Ovary (tissue), 9 donors: ENCODE measurements around the gene CUBN. TPM values are rescaled to one million over a fixed set of nuclear protein-coding genes. Genes with fewer than 3 reads are reported as not detected.

Experiments
- DNase-seq, 5 donors: peaks; one replicate each; pipeline ENCODE4 v3.0.0-alpha.2; 2019 to 2020
- H3K27ac ChIP-seq, 2 donors: fragments of 200-600 bp; one replicate each; pipeline versions ENCODE4 v1.5.1 to v1.8.0; 2019 to 2022
- H3K27me3 ChIP-seq: fragments of 200-600 bp; one replicate; pipeline ENCODE4 v1.8.0; 2022
- H3K36me3 ChIP-seq: fragments of 200-600 bp; sonication (generic); one replicate; pipeline ENCODE4 v1.5.1; 2019
- H3K4me1 ChIP-seq: one replicate; pipeline ENCODE4 v1.8.1; 2013; ENCODE audit warnings: mild to moderate bottlenecking, moderate library complexity; ENCODE audit not compliant: insufficient read depth
- H3K4me3 ChIP-seq: fragments of 200-600 bp; sonication (generic); one replicate; pipeline ENCODE4 v1.5.1; 2017
- H3K9me3 ChIP-seq, 2 donors: fragments of 200-600 bp in 1 of 2; sonication (generic) in 1 of 2; one replicate each; pipeline versions ENCODE4 v1.5.1 to v1.8.1; 2013 to 2019; ENCODE audit warnings: mild to moderate bottlenecking in 1 of 2, moderate library complexity in 1 of 2
- EP300 ChIP-seq: sonication (generic); formaldehyde crosslinking; IDR thresholded peaks from one replicate; pipeline ENCODE4 v1.6.1; 2017; ENCODE audit warnings: antibody characterized with exemption
- POLR2A ChIP-seq: fragments of 450-650 bp; IDR thresholded peaks from one replicate; pipeline ENCODE4 v1.6.1; 2017; ENCODE audit warnings: antibody characterized with exemption, mild to moderate bottlenecking, moderate library complexity
- WGBS, 3 donors: extraction: QIAGEN DNeasy Blood & Tissue Kit in 1 of 3; methylation state at CpG; one replicate each; pipeline versions ENCODE4 v1.1.5 to v1.1.7; 2013 to 2017; 5-methylcytosine and 5-hydroxymethylcytosine counted together
- intact Hi-C, 4 donors: fragments of 100-400 bp; cut with DNase I; formaldehyde crosslinking; loops; one replicate each; pipeline versions ENCODE4 v1.11.0 to v1.15.1; 2022 to 2023
- polyA plus RNA-seq, 2 donors: library from polyadenylated mRNA; stranded (reverse); fragments of 200-250 nt in 1 of 2; fragments of 350-450 nt in 1 of 2; fragmentation: Illumina TruSeq in 1 of 2; extraction: RNeasy Lipid Tissue Mini Kit (QIAGEN cat#74804) in 1 of 2; gene quantifications; one replicate each; pipeline ENCODE4 v1.2.3, GENCODE V29; 2013 to 2014
- total RNA-seq, 7 donors: library from RNA; depleted of rRNA in 2 of 7; stranded (reverse); fragments of >200 nt in 2 of 7; fragmentation: NEBNext Ultra II Directional in 3 of 7; extraction: Animal tissue kit (Norgen Biotek cat#: 25700) in 3 of 7; gene quantifications; one replicate each; pipeline versions ENCODE4 v1.1.0 to v1.2.4, GENCODE V29; 2016 to 2023
- TF ChIP-seq, protein P1 (sequence below), 3 donors: fragments of 450-650 bp in 2 of 3; fragments of 200-600 bp in 1 of 3; IDR thresholded peaks; one replicate each; pipeline versions ENCODE4 v1.5.1 to v1.8.0; 2016 to 2022; ENCODE audit warnings: antibody characterized with exemption in 3 of 3, mild to moderate bottlenecking in 1 of 3
- donor health status: DM: no; HTN: no; CAD: no; lungs with moderate emphysema.
- donor health status: DM: no; HTN: no; CAD: no.
- donor health status: Bipolar disorder and iron deficiency.
- donor health status: DM: yes; HTN: yes; CAD: no.
- donor health status: DM: no; HTN: no; CAD: no.
- donor health status: DM: yes; HTN: yes; CAD: no.

CUBN gene
- total and polyA plus RNA-seq, 9 donors, result 1.9 to 5.8 (median 4.0) TPM

DNA sequence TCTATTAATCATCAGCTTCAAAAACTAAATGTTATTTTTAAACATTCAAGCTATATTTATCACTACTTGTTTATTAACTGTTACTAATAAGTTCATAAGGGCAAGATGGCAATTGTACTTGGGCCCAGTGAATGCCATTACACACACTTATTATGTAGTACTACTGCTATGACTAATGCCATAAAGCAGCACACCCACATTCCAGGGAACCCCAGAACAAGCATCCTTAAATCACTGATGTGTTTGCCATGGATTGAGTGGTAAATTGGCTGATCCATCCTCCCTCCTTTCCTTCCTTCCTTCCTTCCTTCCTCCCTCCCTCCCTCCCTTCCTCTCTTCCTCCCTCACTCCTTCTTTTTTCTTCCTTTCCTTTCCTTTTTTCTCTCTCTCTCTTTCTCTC lies 275.0 kb downstream of the CUBN start:
- intact Hi-C loops, result no loop called here
- TF ChIP-seq, protein P1, sequence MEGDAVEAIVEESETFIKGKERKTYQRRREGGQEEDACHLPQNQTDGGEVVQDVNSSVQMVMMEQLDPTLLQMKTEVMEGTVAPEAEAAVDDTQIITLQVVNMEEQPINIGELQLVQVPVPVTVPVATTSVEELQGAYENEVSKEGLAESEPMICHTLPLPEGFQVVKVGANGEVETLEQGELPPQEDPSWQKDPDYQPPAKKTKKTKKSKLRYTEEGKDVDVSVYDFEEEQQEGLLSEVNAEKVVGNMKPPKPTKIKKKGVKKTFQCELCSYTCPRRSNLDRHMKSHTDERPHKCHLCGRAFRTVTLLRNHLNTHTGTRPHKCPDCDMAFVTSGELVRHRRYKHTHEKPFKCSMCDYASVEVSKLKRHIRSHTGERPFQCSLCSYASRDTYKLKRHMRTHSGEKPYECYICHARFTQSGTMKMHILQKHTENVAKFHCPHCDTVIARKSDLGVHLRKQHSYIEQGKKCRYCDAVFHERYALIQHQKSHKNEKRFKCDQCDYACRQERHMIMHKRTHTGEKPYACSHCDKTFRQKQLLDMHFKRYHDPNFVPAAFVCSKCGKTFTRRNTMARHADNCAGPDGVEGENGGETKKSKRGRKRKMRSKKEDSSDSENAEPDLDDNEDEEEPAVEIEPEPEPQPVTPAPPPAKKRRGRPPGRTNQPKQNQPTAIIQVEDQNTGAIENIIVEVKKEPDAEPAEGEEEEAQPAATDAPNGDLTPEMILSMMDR (IDR thresholded peaks at IDR 0.05), result no peak
- TF ChIP-seq EP300 (no peak), POLR2A (no peak)
- H3K9me3 ChIP-seq, result no peaks in the 10 kb centered on the region
- no peaks in the 10 kb centered on the region for H3K36me3 ChIP-seq
- no peak overlapping the region for H3K4me3 ChIP-seq
- H3K4me1 ChIP-seq, result no peaks in the 10 kb centered on the region
- H3K27me3 ChIP-seq, result no peaks in the 10 kb centered on the region
- no peak for DNase-seq
- no peak overlapping the region for H3K27ac ChIP-seq

- intact Hi-C loops, result no loop called here
- 92 to 94% (median 93%) methylated on average over 4 of the region's 4 CpGs for WGBS, 3 donors
- no peaks in the 10 kb centered on the region for H3K36me3 ChIP-seq
- no peaks in the 10 kb centered on the region for H3K4me1 ChIP-seq
- no peak overlapping the region for H3K27ac ChIP-seq
- H3K27me3 ChIP-seq, result no peaks in the 10 kb centered on the region
- no peaks in the 10 kb centered on the region for H3K9me3 ChIP-seq
- no peak overlapping the region for H3K4me3 ChIP-seq
- no peak for DNase-seq
- TF ChIP-seq, protein P1 (IDR thresholded peaks at IDR 0.05), result no peak
- no peak for TF ChIP-seq POLR2A
- no peak for TF ChIP-seq EP300
These were observed 275.8 kb downstream of the CUBN start for GRCh38 chr10:16853809-16854208.

GRCh38 chr10:16853201-16853600 lies 276.4 kb downstream of the CUBN start:
- TF ChIP-seq, protein P1 (IDR thresholded peaks at IDR 0.05), result no peak
- TF ChIP-seq EP300, result no peak
- TF ChIP-seq POLR2A, result no peak
- no peak for DNase-seq
- 36 to 49% (median 37%) methylated on average over 4 of the region's 4 CpGs for WGBS, 3 donors
- peak overlapping the region in 1 of 2 donors; percentile 58 for H3K27ac ChIP-seq
- intact Hi-C loops, result no loop called here
- no peaks in the 10 kb centered on the region for H3K9me3 ChIP-seq
- H3K4me1 ChIP-seq, result no peaks in the 10 kb centered on the region
- no peaks in the 10 kb centered on the region for H3K27me3 ChIP-seq
- H3K36me3 ChIP-seq, result no peaks in the 10 kb centered on the region
- no peak overlapping the region for H3K4me3 ChIP-seq

DNA sequence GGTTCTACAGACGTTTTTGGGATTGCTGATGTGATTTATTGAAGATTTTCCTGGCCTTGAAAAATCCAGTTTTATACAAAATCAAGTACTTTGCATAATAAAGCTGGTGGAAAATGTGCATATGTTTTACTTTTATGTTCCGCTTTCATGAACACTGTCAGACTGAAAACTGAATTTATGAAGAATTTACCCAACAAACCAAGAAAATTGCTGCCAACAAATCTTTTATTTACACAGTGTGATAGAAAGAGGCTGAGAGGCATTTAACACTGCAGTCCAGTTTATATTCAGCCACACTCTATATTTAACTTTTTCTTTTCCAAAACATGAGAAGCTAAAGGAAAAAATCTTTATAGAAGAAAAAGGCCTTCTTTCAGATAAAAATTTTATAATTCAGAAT lies 277.0 kb downstream of the CUBN start:
- Histone ChIP-seq H3K4me1 (no peaks in the 10 kb centered on the region), H3K27ac (peak overlapping the region in 1 of 2 donors; percentile 58), H3K4me3 (no peak overlapping the region), H3K36me3 (no peaks in the 10 kb centered on the region), H3K27me3 (no peaks in the 10 kb centered on the region), H3K9me3 (no peaks in the 10 kb centered on the region)
- no peak for DNase-seq
- TF ChIP-seq, protein P1 (IDR thresholded peaks at IDR 0.05), result no peak
- TF ChIP-seq EP300 (no peak), POLR2A (no peak)
- 8 to 28% (median 21%) methylated on average over 2 of the region's 2 CpGs for WGBS, 3 donors
- intact Hi-C loops, result no loop called here
